Cortex of kidney (tissue), 1 donor: Measurements from ENCODE around the gene SYT15B.
"Not testable (repeated sequence)": the region's sequence is repeated elsewhere in the genome, so short reads cannot be mapped to it uniquely, and the experiment has no call there.

Experiments used
- DNase-seq: peaks from one replicate; lab custom pipeline; 2025; lab: John Stamatoyannopoulos, UW

SYT15B gene

GRCh38 chr10:47763554-47764175, at the start of gene SYT15B:
TSS of gene SYT15B (minus strand) at chr10:47763592. CDS start at chr10:47762640, 952 bp downstream.
- not testable (repeated sequence) for DNase-seq

- not testable (repeated sequence) for DNase-seq
These were observed 16.2 kb upstream of the SYT15B start for GRCh38 chr10:47779590-47779989.

- DNase-seq = not testable (repeated sequence)
These were observed 12.2 kb upstream of the SYT15B start for GRCh38 chr10:47775361-47776231.

GRCh38 chr10:47770745-47771144, 7.4 kb upstream of the SYT15B start:
- DNase-seq = not testable (repeated sequence)

GRCh38 chr10:47768578-47769115, 5.3 kb upstream of the SYT15B start:
- not testable (repeated sequence) for DNase-seq

GRCh38 chr10:47768085-47768484, 4.7 kb upstream of the SYT15B start:
- DNase-seq = not testable (repeated sequence)

GRCh38 chr10:47767236-47767635, 3.8 kb upstream of the SYT15B start:
- not testable (repeated sequence) for DNase-seq

- not testable (repeated sequence) for DNase-seq
These were observed 1.8 kb upstream of the SYT15B start for GRCh38 chr10:47765232-47765631.

- DNase-seq = not testable (repeated sequence)
These were observed 478 bp downstream of the SYT15B start for GRCh38 chr10:47762674-47763553.

- DNase-seq = not testable (repeated sequence)
These were observed 4.5 kb downstream of the SYT15B start for GRCh38 chr10:47758855-47759254.

GRCh38 chr10:47756169-47756568, 7.2 kb downstream of the SYT15B start:
- DNase-seq = not testable (repeated sequence)

- DNase-seq = not testable (repeated sequence)
These were observed 9.5 kb downstream of the SYT15B start for GRCh38 chr10:47753871-47754270.

GRCh38 chr10:47753176-47753575, 10.2 kb downstream of the SYT15B start:
- DNase-seq = not testable (repeated sequence)

GRCh38 chr10:47751821-47752220, 11.6 kb downstream of the SYT15B start:
- not testable (repeated sequence) for DNase-seq

GRCh38 chr10:47750360-47750759, 13.0 kb downstream of the SYT15B start:
- not testable (repeated sequence) for DNase-seq

- DNase-seq = not testable (repeated sequence)
These were observed 16.5 kb downstream of the SYT15B start for GRCh38 chr10:47746780-47747376.

- DNase-seq = not testable (repeated sequence)
These were observed 18.5 kb downstream of the SYT15B start for GRCh38 chr10:47744881-47745280.

GRCh38 chr10:47743611-47744550, 19.5 kb downstream of the SYT15B start:
- not testable (repeated sequence) for DNase-seq

- DNase-seq = not testable (repeated sequence)
These were observed 22.5 kb downstream of the SYT15B start for GRCh38 chr10:47740868-47741267.

- not testable (repeated sequence) for DNase-seq
These were observed 32.5 kb downstream of the SYT15B start for GRCh38 chr10:47730911-47731310.
